Endothelial cell of umbilical vein (primary cell): ENCODE results near the gene MROH7. TPM values are rescaled to one million over a fixed set of nuclear protein-coding genes. Genes with fewer than 3 reads are reported as not detected.

Experiments used
- BruUV-seq: library from RNA; stranded (reverse); fragments of 400-500 nt; replicated peaks from 2 replicates; lab custom pipeline; 2021; lab: Mats Ljungman, UMichigan
- CTCF ChIA-PET: fragments of 300-600, 350-600 bp; sonication (Branson Sonifier 250); formaldehyde crosslinking; loops from one replicate; lab custom pipeline; 2021; ENCODE audit warnings: antibody characterized with exemption, inconsistent platforms; lab: Charles Lee
- POLR2A ChIA-PET: fragments of 300-600, 350-600 bp; sonication (Branson Sonifier 250); formaldehyde crosslinking; loops from one replicate; lab custom pipeline; 2021; ENCODE audit warnings: antibody characterized with exemption, inconsistent platforms; lab: Charles Lee
- DNase-seq: peaks from one replicate; pipeline ENCODE4 v3.0.0-alpha.2; 2011; ENCODE audit warnings: low read depth, low spot score
- FAIRE-seq: peaks from 2 replicates; lab custom pipeline; 2011; peaks lifted over from hg19 to GRCh38; lab: Jason Lieb, UNC
- H2AFZ ChIP-seq: 2 replicates; pipeline ENCODE4 v1.6.0; 2012; ENCODE audit warnings: low read depth, low read length, control low read depth, inconsistent platforms
- H3K27ac ChIP-seq: 2 replicates; pipeline ENCODE4 v1.5.1; 2011; ENCODE audit warnings: low read depth, mild to moderate bottlenecking, control low read depth, low read length, moderate library complexity; ENCODE audit not compliant: insufficient read depth
- H3K27me3 ChIP-seq, 2 experiments: 2 replicates each; pipeline versions ENCODE4 v1.6.0 to v1.6.1; 2011; ENCODE audit warnings: low read length in 2 of 2, mixed read lengths in 1 of 2; ENCODE audit not compliant: control insufficient read depth in 2 of 2, insufficient read depth in 2 of 2
- H3K36me3 ChIP-seq, 2 experiments: 2 replicates in 1 of 2; 3 replicates in 1 of 2; pipeline ENCODE4 v1.5.1; 2011; ENCODE audit warnings: low read length in 2 of 2, mild to moderate bottlenecking in 1 of 2, moderate library complexity in 1 of 2; ENCODE audit not compliant: control insufficient read depth in 2 of 2, insufficient read depth in 2 of 2; ENCODE audit errors: extremely low read depth in 1 of 2
- H3K4me1 ChIP-seq: 3 replicates; pipeline ENCODE4 v1.5.1; 2011; ENCODE audit warnings: mild to moderate bottlenecking, low read length; ENCODE audit not compliant: control insufficient read depth, insufficient read depth; ENCODE audit errors: extremely low read depth
- H3K4me2 ChIP-seq: 2 replicates; pipeline ENCODE4 v1.6.1; 2011; ENCODE audit warnings: low read length, control low read depth, mixed read lengths; ENCODE audit not compliant: insufficient read depth
- H3K4me3 ChIP-seq, 3 experiments: fragments of 200-600 bp in 1 of 3; sonication (generic), shearing (Covaris generic) in 1 of 3; replicated peaks in 1 of 3; 2 replicates each; pipeline ENCODE4 v1.5.1; 2011 to 2016; ENCODE audit warnings: control low read depth in 3 of 3, low read length in 3 of 3, mild to moderate bottlenecking in 2 of 3, inconsistent platforms in 1 of 3, low read depth in 1 of 3, moderate library complexity in 1 of 3; ENCODE audit not compliant: insufficient read depth in 1 of 3
- H3K79me2 ChIP-seq: 2 replicates; pipeline ENCODE4 v1.6.0; 2012; ENCODE audit warnings: low read length, inconsistent platforms; ENCODE audit not compliant: control insufficient read depth, insufficient read depth
- H3K9ac ChIP-seq: replicated peaks from 2 replicates; pipeline ENCODE3; 2011; ENCODE audit warnings: low read length, control low read depth; ENCODE audit not compliant: insufficient read depth; ENCODE audit errors: extremely low read depth
- H3K9me1 ChIP-seq: replicated peaks from 3 replicates; pipeline ENCODE4 v1.6.0; 2011; ENCODE audit warnings: mild to moderate bottlenecking, low read length; ENCODE audit not compliant: control insufficient read depth, insufficient read depth; ENCODE audit errors: extremely low read depth
- H3K9me3 ChIP-seq: replicated peaks from 2 replicates; pipeline ENCODE4 v1.5.1; 2012; ENCODE audit warnings: low read length, inconsistent platforms; ENCODE audit not compliant: control insufficient read depth, insufficient read depth
- H4K20me1 ChIP-seq: replicated peaks from 2 replicates; pipeline ENCODE3; 2011; ENCODE audit warnings: mild to moderate bottlenecking, low read length; ENCODE audit not compliant: control insufficient read depth, insufficient read depth; ENCODE audit errors: extremely low read depth
- FOS ChIP-seq: IDR thresholded peaks from 2 replicates; pipeline ENCODE4 v1.6.1; 2011; ENCODE audit warnings: mild to moderate bottlenecking, low read length, moderate library complexity, borderline replicate concordance; ENCODE audit not compliant: insufficient read depth
- GATA2 ChIP-seq: IDR thresholded peaks from 2 replicates; pipeline ENCODE4 v1.7.0; 2011; ENCODE audit warnings: low read depth, mild to moderate bottlenecking, moderate library complexity, mixed read lengths, low read length; ENCODE audit not compliant: insufficient read length, insufficient read depth
- JUN ChIP-seq: IDR thresholded peaks from 2 replicates; pipeline ENCODE4 v1.6.1; 2011; ENCODE audit warnings: borderline replicate concordance, low read depth; ENCODE audit not compliant: insufficient read length, insufficient read depth
- MAX ChIP-seq: IDR thresholded peaks from 2 replicates; pipeline ENCODE4 v1.6.1; 2011; ENCODE audit not compliant: insufficient read depth, insufficient read length
- MYC ChIP-seq: IDR thresholded peaks from one replicate; pipeline ENCODE4 v1.6.1; 2011; ENCODE audit warnings: mild to moderate bottlenecking, low read depth, low read length
- POLR2A ChIP-seq: IDR thresholded peaks from 2 replicates; pipeline ENCODE4 v1.6.1; 2012; ENCODE audit warnings: low read depth, mild to moderate bottlenecking, control low read depth, low read length
- POLR2AphosphoS5 ChIP-seq: IDR thresholded peaks from 2 replicates; pipeline ENCODE4 v1.6.1; 2012; ENCODE audit warnings: low read depth, mild to moderate bottlenecking, control low read depth, low read length, moderate library complexity; ENCODE audit not compliant: insufficient read depth
- dilution Hi-C: fragments of 300-500 bp; cut with MboI; formaldehyde crosslinking; loops from one replicate; pipeline ENCODE4 v1.15.0; 2019; ENCODE audit warnings: low sequenced_read_pairs; ENCODE audit not compliant: extremely low pct_ligation_motif_present
- intact Hi-C: fragments of 100-400 bp; cut with micrococcal nuclease; formaldehyde crosslinking; loops from one replicate; pipeline ENCODE4 v1.10.0; 2022
- polyA plus RNA-seq, 4 experiments: library from polyadenylated mRNA; depleted of rRNA in 3 of 4; stranded (reverse) in 3 of 4; unstranded in 1 of 4; fragments of >200 nt; gene quantifications; 2 replicates each; pipeline versions ENCODE4 v1.2.1 to v1.2.3, GENCODE V29; 2011 to 2012; ENCODE audit warnings: missing spikeins in 1 of 4
- total RNA-seq: library from RNA; stranded (reverse); gene quantifications from 2 replicates; pipeline ENCODE4 v1.2.3, GENCODE V29; 2021
- TF ChIP-seq, protein P1 (sequence below), 2 donors: IDR thresholded peaks; 1 replicate in 1 of 2; 2 replicates in 1 of 2; pipeline ENCODE4 v1.5.1; 2011; ENCODE audit warnings: low read length in 2 of 2, mild to moderate bottlenecking in 2 of 2, moderate library complexity in 2 of 2, control low read depth in 1 of 2, inconsistent platforms in 1 of 2, low read depth in 1 of 2; ENCODE audit not compliant: insufficient read depth in 1 of 2; ENCODE audit errors: extremely low read depth in 1 of 2

Gene MROH7
- total and polyA plus RNA-seq, 2 donors (not counting 3 experiments of a cell fraction or from before 2014, with no cell fraction given), result 0.06 to 0.24 TPM

DNA sequence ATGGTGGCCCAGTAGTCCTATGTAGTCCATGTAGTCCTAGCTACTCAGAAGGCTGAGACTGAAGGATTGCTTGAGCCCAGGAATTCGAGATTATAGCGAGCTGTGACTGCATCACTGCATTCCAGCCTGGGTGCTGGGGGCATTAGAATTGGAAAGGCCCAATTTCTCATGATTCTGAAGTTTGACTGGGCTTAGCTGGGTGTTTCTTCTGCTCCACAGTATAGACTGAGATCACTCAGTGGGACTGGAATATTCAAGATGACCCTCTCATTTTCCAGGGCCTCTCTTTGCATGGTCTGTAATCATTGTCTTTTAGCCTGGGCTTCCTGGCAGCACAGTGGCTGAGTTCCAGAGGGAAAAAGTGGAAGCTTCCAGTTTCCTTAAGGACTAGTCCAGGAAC lies 26.2 kb downstream of the MROH7 start:
- Histone ChIP-seq H4K20me1 (no peaks in the 10 kb centered on the region), H3K9me1 (no peaks in the 10 kb centered on the region), H3K4me1 (no peaks in the 10 kb centered on the region), H3K79me2 (no peaks in the 10 kb centered on the region), H3K9ac (no peak overlapping the region), H3K27ac (no peak overlapping the region), H2AFZ (no peak overlapping the region), H3K27me3 (no peaks in the 10 kb centered on the region), H3K4me2 (no peak overlapping the region), H3K9me3 (no peaks in the 10 kb centered on the region), H3K36me3 (no peaks in the 10 kb centered on the region), H3K4me3 (no peak overlapping the region)
- CTCF ChIA-PET, result no interaction called here
- no TSS peak for BruUV-seq
- POLR2A ChIA-PET, result no interaction called here
- TF ChIP-seq POLR2A (no peak), MYC (no peak), JUN (no peak), MAX (no peak), FOS (no peak), GATA2 (no peak), POLR2AphosphoS5 (no peak)
- TF ChIP-seq, protein P1, sequence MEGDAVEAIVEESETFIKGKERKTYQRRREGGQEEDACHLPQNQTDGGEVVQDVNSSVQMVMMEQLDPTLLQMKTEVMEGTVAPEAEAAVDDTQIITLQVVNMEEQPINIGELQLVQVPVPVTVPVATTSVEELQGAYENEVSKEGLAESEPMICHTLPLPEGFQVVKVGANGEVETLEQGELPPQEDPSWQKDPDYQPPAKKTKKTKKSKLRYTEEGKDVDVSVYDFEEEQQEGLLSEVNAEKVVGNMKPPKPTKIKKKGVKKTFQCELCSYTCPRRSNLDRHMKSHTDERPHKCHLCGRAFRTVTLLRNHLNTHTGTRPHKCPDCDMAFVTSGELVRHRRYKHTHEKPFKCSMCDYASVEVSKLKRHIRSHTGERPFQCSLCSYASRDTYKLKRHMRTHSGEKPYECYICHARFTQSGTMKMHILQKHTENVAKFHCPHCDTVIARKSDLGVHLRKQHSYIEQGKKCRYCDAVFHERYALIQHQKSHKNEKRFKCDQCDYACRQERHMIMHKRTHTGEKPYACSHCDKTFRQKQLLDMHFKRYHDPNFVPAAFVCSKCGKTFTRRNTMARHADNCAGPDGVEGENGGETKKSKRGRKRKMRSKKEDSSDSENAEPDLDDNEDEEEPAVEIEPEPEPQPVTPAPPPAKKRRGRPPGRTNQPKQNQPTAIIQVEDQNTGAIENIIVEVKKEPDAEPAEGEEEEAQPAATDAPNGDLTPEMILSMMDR (IDR thresholded peaks at IDR 0.05; ENCODE audit: extremely low read depth in 1 of 2, insufficient read depth in 1 of 2, low read depth in 1 of 2, low read length in 2 of 2), result no peak
- intact Hi-C loops (no loop called here), dilution Hi-C loops (no loop called here)
- no peak for FAIRE-seq
- no peak for DNase-seq
